C4-2B (cell line): ENCODE measurements around the gene SLC26A9.
A peak's percentile ranks its signal among the peaks of the same experiment; 100 is the strongest.

Experiments used
- H3K27ac ChIP-seq: fragments of 450-650 bp; 2 replicates; pipeline ENCODE4 v1.5.1; 2017
- CTCF ChIP-seq: fragments of 450-650 bp; conservative IDR thresholded peaks from 2 replicates; pipeline ENCODE4 v1.5.1; 2017; ENCODE audit warnings: mild to moderate bottlenecking
- ZFX ChIP-seq: fragments of 450-650 bp; IDR thresholded peaks from 2 replicates; pipeline ENCODE4 v1.6.1; 2017

Gene SLC26A9

GRCh38 chr1:205920861-205921569 lies 22.2 kb downstream of the SLC26A9 start:
- H3K27ac ChIP-seq: no peak overlapping the region
- TF ChIP-seq ZFX: no peak
- no peak for TF ChIP-seq CTCF

- TF ChIP-seq ZFX (no peak), CTCF (no peak)
- no peak overlapping the region for H3K27ac ChIP-seq
Measured at GRCh38 chr1:205920159-205920558, 23.1 kb downstream of the SLC26A9 start.

GRCh38 chr1:205918955-205919746 lies 24.1 kb downstream of the SLC26A9 start:
- no peak overlapping the region for H3K27ac ChIP-seq
- TF ChIP-seq ZFX (no peak), CTCF (peak; percentile 92)

- H3K27ac ChIP-seq: no peak overlapping the region
- TF ChIP-seq CTCF: no peak
- TF ChIP-seq ZFX: no peak
Measured at GRCh38 chr1:205917466-205918238, 25.6 kb downstream of the SLC26A9 start.

GRCh38 chr1:205916541-205916940 lies 26.7 kb downstream of the SLC26A9 start:
- TF ChIP-seq ZFX: no peak
- no peak for TF ChIP-seq CTCF
- H3K27ac ChIP-seq: no peak overlapping the region

GRCh38 chr1:205915354-205915990 lies 27.8 kb downstream of the SLC26A9 start:
- no peak overlapping the region for H3K27ac ChIP-seq
- TF ChIP-seq ZFX: no peak
- no peak for TF ChIP-seq CTCF
